ENCODE results near the gene FBXO44. TPM values are rescaled to one million over a fixed set of nuclear protein-coding genes. Genes with fewer than 3 reads are reported as not detected.
A peak's percentile ranks its signal among the peaks of the same experiment; 100 is the strongest.

FBXO44 gene
- total RNA-seq, 4 donors from 2014 or later, result 11.2 to 43.7 (median 15.0) TPM

- H3K9me3 ChIP-seq, result no peaks in the 10 kb centered on the region
- H3K4me1 ChIP-seq, result peaks cover 0 to 15% (median 4%) of the 10 kb centered on the region in 4 donors
- DNase-seq, result no peak
- no peak overlapping the region for H3K27ac ChIP-seq
- H3K4me3 ChIP-seq, result no peak overlapping the region
- H3K36me3 ChIP-seq, result no peaks in the 10 kb centered on the region
- no peaks in the 10 kb centered on the region for H3K27me3 ChIP-seq
- no peak for TF ChIP-seq POLR2A (IDR thresholded peaks at IDR 0.05)
- TF ChIP-seq, protein P1, sequence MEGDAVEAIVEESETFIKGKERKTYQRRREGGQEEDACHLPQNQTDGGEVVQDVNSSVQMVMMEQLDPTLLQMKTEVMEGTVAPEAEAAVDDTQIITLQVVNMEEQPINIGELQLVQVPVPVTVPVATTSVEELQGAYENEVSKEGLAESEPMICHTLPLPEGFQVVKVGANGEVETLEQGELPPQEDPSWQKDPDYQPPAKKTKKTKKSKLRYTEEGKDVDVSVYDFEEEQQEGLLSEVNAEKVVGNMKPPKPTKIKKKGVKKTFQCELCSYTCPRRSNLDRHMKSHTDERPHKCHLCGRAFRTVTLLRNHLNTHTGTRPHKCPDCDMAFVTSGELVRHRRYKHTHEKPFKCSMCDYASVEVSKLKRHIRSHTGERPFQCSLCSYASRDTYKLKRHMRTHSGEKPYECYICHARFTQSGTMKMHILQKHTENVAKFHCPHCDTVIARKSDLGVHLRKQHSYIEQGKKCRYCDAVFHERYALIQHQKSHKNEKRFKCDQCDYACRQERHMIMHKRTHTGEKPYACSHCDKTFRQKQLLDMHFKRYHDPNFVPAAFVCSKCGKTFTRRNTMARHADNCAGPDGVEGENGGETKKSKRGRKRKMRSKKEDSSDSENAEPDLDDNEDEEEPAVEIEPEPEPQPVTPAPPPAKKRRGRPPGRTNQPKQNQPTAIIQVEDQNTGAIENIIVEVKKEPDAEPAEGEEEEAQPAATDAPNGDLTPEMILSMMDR (IDR thresholded peaks at IDR 0.05), result no peak
Observed at GRCh38 chr1:11659748-11660147, 5.1 kb downstream of the FBXO44 start.

DNA sequence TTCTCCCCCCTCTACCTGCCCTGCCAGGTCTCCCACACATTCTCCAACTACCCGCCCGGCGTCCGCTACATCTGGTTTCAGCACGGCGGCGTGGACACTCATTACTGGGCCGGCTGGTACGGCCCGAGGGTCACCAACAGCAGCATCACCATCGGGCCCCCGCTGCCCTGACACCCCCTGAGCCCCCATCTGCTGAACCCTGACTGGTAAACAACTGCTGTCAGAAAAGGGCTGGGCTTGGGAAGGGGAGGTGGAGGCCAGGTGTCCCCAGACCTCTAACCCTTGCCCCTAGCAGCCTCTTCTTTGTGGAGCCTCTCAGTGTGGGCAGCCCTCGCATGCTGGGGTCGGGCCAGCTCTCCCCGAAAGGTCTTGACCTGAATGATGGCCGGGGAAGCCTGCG, 6.4 kb downstream of the FBXO44 start:
- H3K36me3 ChIP-seq, result no peaks in the 10 kb centered on the region
- no peak for DNase-seq
- H3K27me3 ChIP-seq, result no peaks in the 10 kb centered on the region
- H3K9me3 ChIP-seq, result no peaks in the 10 kb centered on the region
- peaks cover 0 to 4% (median 0%) of the 10 kb centered on the region in 4 donors for H3K4me1 ChIP-seq
- no peak overlapping the region for H3K27ac ChIP-seq
- no peak overlapping the region for H3K4me3 ChIP-seq
- TF ChIP-seq, protein P1 (IDR thresholded peaks at IDR 0.05), result no peak
- TF ChIP-seq POLR2A (IDR thresholded peaks at IDR 0.05), result no peak

DNA sequence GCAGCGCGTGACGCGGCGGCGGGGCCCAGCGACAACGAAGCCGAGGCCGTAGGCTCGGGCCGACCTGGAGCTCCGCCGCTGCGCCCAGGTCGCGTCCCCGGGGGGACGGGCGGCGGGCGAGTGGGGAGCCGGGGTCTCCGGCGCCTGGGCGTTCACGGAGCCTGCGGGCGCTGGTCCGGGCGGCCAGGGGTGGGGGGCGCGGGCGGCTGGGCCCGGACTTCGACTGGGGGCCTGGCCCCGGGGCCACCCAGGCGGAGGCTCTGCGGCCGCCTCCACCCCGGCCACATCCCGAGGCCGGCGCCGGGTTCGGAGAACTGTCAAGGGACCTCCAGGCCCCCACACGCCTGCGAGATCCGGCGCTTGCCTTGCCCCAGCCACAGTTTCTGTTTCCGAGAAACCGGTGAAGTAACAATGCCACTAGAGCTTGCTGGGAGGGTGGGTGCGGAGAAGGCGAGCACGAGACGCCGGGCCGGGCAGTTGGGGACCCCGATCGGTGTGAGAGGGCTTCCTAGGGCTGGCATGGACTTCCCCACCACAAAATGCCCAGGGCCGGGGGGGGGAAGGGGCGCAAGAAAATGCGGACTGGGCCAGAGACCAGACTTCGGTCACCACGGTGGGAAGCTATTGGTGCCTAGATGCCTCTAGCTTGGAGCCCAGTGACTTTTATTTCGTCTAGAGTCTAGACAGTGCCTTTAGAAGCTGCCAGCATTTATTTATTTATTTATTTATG, 9.8 kb downstream of the FBXO44 start:
- no peaks in the 10 kb centered on the region for H3K9me3 ChIP-seq
- H3K4me1 ChIP-seq, result peaks cover 0 to 4% (median 0%) of the 10 kb centered on the region in 4 donors
- H3K27me3 ChIP-seq, result no peaks in the 10 kb centered on the region
- H3K4me3 ChIP-seq, result peak overlapping the region; percentile 69 to 92 (median 78)
- DNase-seq, result peak in 2 of 3 donors; percentile 55 to 75
- TF ChIP-seq, protein P1 (IDR thresholded peaks at IDR 0.05), result no peak
- TF ChIP-seq POLR2A (IDR thresholded peaks at IDR 0.05), result no peak
- H3K36me3 ChIP-seq, result no peaks in the 10 kb centered on the region
- H3K27ac ChIP-seq, result peak overlapping the region; percentile 72 to 90 (median 77)

DNA sequence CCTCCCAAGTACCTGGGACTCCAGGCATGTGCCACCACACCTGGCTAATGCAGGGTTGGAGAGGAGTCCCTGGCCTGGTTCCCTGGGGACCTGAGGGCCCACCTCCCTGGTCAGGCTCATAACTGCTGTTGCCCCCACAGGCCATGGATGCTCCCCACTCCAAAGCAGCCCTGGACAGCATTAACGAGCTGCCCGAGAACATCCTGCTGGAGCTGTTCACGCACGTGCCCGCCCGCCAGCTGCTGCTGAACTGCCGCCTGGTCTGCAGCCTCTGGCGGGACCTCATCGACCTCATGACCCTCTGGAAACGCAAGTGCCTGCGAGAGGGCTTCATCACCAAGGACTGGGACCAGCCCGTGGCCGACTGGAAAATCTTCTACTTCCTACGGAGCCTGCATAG, 13.8 kb downstream of the FBXO44 start:
- TF ChIP-seq, protein P1 (IDR thresholded peaks at IDR 0.05), result no peak
- TF ChIP-seq POLR2A (IDR thresholded peaks at IDR 0.05), result no peak
- Histone ChIP-seq H3K36me3 (peaks cover 0 to 16% (median 0%) of the 10 kb centered on the region in 3 donors), H3K4me1 (peaks cover 0 to 4% (median 0%) of the 10 kb centered on the region in 4 donors)

DNA sequence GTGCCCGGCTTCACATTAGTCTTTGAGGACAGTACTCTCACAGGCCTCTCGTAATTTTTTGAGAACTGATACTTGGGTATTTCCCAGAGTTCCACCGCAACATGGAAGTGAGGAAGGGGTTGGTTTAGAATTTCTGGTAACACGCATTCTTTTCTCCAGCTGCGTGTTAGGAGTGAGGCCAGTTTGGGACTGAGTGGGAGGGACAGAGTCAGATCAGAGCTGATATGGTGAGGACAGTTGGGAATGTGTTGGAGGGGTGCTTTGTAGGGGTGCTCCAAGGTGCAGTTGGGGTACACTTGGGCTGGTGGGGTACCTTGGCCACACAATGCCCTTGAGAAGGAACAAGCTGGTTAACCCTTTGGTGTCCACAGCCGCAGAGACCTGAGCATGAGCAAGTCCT, 16.1 kb downstream of the FBXO44 start:
- H3K27me3 ChIP-seq, result no peaks in the 10 kb centered on the region
- peaks cover 0 to 35% (median 0%) of the 10 kb centered on the region in 3 donors for H3K36me3 ChIP-seq
- peak overlapping the region in 2 of 4 donors; percentile 13 to 46 for H3K27ac ChIP-seq
- H3K4me1 ChIP-seq, result no peaks in the 10 kb centered on the region
- no peak for DNase-seq
- H3K9me3 ChIP-seq, result no peaks in the 10 kb centered on the region
- H3K4me3 ChIP-seq, result no peak overlapping the region
- TF ChIP-seq, protein P1 (IDR thresholded peaks at IDR 0.05), result no peak
- TF ChIP-seq POLR2A (IDR thresholded peaks at IDR 0.05), result no peak

More for the DNA sequence above, 13.8 kb downstream of the FBXO44 start:
- no peak overlapping the region for H3K4me3 ChIP-seq
- H3K27ac ChIP-seq, result no peak overlapping the region
- H3K9me3 ChIP-seq, result no peaks in the 10 kb centered on the region
- no peaks in the 10 kb centered on the region for H3K27me3 ChIP-seq
- no peak for DNase-seq
